22Rv1 (cell line): ENCODE results near the gene REEP6.

ENCODE experiments used
- ZFX ChIP-seq: fragments of 450-650 bp; IDR thresholded peaks from 2 replicates; pipeline ENCODE4 v1.6.1; 2017; ENCODE audit warnings: antibody characterized with exemption, borderline replicate concordance
- TF ChIP-seq, protein P1 (sequence below): fragments of 450-650 bp; IDR thresholded peaks from 2 replicates; pipeline ENCODE4 v1.5.1; 2017; ENCODE audit warnings: mild to moderate bottlenecking

DNA sequence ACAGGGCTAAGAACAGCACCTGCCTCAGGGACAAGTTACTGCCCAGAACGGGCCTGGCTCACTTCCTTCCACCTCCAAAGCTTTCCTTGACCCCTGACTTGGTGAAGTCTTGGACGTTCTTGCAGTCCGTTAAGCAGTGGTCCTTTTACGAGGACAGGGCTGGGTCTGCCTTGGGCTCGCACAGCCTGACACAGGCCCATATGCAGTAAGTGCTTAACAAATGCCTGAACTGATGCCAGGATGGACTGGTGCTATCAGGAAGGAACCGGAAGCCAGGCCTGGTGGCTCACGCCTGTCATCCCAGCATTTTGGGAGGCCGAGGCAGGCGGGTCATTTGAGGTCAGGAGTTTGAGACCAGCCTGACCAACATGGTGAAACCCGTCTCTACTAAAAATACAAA is 31.1 kb downstream of the REEP6 start:
- TF ChIP-seq, protein P1, sequence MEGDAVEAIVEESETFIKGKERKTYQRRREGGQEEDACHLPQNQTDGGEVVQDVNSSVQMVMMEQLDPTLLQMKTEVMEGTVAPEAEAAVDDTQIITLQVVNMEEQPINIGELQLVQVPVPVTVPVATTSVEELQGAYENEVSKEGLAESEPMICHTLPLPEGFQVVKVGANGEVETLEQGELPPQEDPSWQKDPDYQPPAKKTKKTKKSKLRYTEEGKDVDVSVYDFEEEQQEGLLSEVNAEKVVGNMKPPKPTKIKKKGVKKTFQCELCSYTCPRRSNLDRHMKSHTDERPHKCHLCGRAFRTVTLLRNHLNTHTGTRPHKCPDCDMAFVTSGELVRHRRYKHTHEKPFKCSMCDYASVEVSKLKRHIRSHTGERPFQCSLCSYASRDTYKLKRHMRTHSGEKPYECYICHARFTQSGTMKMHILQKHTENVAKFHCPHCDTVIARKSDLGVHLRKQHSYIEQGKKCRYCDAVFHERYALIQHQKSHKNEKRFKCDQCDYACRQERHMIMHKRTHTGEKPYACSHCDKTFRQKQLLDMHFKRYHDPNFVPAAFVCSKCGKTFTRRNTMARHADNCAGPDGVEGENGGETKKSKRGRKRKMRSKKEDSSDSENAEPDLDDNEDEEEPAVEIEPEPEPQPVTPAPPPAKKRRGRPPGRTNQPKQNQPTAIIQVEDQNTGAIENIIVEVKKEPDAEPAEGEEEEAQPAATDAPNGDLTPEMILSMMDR, result no peak
- TF ChIP-seq ZFX, result no peak
